Stimulated activated CD4-positive, alpha-beta T cell treated with anti-CD3 and anti-CD28 coated beads, Interleukin-1b, Interleukin-23, amount 100 ng/mL, for 4 hours (primary cell): Measurements from ENCODE around the gene CHI3L2.
"Not testable (repeated sequence)": the region's sequence is repeated elsewhere in the genome, so short reads cannot be mapped to it uniquely, and the experiment has no call there.

ENCODE experiments used
- DNase-seq, 2 donors: peaks; one replicate each; pipeline ENCODE4 v3.0.0-alpha.2; 2020; ENCODE audit warnings: low read depth in 2 of 2

Gene CHI3L2

DNA sequence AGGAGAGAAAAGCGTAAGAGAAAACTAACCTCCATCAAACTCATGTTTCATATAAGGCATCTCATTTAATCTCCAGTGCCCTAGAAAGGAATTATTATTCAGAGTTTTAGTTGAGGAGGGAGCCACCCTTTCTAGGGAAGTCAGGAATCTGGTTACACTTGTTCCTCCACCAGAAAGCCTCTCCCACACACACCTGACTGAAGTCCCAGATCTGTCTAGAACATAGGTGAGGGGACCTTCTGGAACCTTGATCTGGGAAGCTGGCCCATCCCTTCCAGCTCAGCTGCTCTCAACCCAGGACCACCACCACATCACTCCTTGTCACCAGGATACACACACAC lies 25.2 kb upstream of the CHI3L2 start:
- no peak for DNase-seq

GRCh38 chr1:111202707-111203623 lies 24.5 kb upstream of the CHI3L2 start:
- no peak for DNase-seq

DNA sequence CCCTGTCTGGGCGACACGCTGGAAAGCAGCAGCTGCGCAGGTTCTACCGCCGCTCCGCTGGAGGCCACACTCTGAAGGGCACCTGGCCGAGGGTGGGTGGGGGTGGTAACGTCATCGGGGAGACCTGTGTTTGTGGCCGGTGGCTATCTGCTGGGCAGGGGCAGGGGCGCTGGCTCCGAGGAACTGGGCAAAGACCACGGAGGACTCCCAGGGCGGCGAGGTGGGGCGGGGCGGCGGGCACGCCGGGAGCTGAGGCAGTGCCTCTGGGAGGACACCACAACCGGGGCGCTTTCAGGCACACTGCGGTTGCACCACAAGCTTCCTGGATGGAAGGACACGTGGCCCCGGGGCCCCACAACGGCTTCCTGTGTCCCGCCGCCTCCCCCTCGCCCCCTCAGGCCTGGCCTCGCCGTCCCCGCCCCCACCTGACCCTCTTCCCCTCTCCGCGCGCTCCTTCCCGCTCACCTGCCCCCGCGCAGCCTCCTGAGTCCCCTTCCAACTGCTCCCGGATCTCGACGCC lies 23.8 kb upstream of the CHI3L2 start:
- DNase-seq = peak; percentile 70 to 71

DNA sequence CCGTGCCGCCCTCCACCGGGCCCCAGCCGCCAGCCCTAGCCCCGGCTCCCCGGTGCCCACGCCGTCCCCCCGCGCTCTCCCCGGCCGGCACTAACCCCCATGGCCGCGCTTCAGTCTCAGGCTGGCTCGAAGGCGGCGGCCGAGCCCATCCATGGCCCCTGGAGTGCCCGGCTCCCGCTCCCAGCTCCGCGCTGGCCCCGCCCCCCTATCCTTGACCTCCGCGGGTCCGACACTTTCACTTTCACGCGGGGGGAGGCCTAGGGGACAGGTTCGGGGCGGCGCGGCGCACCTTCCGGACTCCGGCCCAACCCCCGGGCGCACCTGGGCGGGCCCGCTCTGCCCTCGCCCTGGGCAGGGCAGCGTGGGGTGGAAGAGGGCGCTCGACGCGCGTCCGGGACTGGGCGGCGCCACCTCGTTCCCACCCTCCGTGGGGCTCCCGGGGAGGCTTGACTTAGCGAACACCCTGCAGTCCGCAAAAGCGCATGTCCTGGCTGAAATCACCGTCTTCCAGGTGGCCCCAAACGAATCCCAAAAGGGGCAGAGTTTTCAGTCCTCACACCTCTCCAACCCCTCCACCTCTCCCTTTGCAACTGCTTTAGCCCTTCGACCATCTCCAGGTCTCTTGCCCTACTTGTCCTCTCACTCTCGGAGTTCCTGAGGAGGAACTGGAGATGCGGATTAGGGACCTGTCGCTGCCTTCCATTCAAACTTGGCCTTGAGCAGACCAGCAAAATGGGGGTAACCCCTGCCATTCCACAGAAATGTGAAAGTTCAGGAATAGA lies 23.1 kb upstream of the CHI3L2 start:
- peak in 1 of 2 donors; percentile 59 for DNase-seq

- DNase-seq = no peak
Measured at GRCh38 chr1:111204983-111205713, 22.4 kb upstream of the CHI3L2 start.

DNA sequence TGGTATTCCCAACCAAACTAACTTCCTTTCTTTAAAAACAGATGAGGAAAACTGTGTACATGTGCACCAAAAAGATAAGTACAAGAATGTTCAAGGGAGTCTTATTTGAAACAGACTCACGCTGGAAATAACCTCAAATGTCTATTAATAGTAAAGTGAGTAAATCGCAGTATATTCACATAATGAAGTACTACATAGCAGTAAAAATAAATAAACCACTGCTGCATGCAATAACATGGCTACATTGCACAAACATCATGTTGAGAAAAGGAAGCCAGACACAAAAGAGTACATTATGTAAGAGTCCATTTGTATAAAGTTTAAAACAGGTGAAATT lies 21.8 kb upstream of the CHI3L2 start:
- DNase-seq = no peak

- DNase-seq = no peak
Measured at GRCh38 chr1:111208921-111209320, 18.6 kb upstream of the CHI3L2 start.

GRCh38 chr1:111209622-111210021 lies 17.9 kb upstream of the CHI3L2 start:
- no peak for DNase-seq

GRCh38 chr1:111211921-111212320 lies 15.6 kb upstream of the CHI3L2 start:
- no peak for DNase-seq

- DNase-seq = no peak
Measured at GRCh38 chr1:111212634-111213335, 14.7 kb upstream of the CHI3L2 start.

- DNase-seq = no peak
Measured at GRCh38 chr1:111213412-111213811, 14.1 kb upstream of the CHI3L2 start.

- DNase-seq = no peak
Measured at GRCh38 chr1:111214074-111214801, 13.3 kb upstream of the CHI3L2 start.

DNA sequence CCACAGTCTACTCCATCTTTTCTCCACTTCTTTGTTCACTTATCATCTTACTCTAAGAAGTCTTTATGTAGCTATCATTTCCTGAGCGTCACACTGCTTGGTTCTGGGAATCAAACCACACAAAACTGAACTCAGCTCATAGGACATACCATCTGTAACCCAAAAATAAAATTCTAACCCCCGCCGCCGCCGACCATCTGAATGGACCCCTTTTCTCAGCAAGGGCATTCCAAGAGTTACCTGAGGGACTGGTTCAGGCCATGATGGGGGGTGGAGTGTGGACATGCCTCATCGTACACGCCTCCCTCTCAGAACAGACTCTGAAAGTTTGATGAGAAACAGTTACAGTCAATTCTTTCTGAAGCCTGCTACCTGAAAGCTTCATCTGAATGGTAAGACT lies 12.6 kb upstream of the CHI3L2 start:
- DNase-seq = no peak

DNA sequence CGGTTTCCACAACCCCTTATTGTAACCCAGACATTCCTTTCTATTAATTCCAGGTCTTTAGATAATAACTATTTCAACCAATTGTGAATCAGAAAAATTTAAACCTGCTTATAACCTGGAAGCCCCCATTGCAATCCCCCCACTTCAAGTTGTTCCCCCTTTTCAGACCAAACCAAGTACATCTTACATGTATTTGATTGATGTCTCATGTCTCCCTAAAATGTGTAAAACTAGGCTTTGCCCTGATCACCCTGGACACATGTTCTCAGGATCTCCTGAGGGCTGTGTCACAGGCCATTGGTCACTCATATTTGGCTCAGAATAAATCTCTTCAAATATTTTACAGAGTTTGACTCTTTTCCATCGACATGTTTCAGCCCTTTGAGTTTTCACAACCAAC lies 12.2 kb upstream of the CHI3L2 start:
- not testable (repeated sequence) for DNase-seq

- no peak for DNase-seq
Measured at GRCh38 chr1:111216751-111217150, 10.8 kb upstream of the CHI3L2 start.

- no peak for DNase-seq
Measured at GRCh38 chr1:111217183-111217910, 10.2 kb upstream of the CHI3L2 start.

GRCh38 chr1:111218701-111219556 lies 8.6 kb upstream of the CHI3L2 start:
- DNase-seq = no peak

- no peak for DNase-seq
Measured at GRCh38 chr1:111219557-111220286, 7.8 kb upstream of the CHI3L2 start.
